H9 (cell line): ENCODE data around the gene SRXN1. TPM values are rescaled to one million over a fixed set of nuclear protein-coding genes. Genes with fewer than 3 reads are reported as not detected.

Source experiments
- DNase-seq: peaks from one replicate; pipeline ENCODE4 v3.0.0-alpha.2; 2017
- H2AFZ ChIP-seq: one replicate; pipeline ENCODE4 v1.6.1; 2013; ENCODE audit warnings: mild to moderate bottlenecking, low read length, control low read depth, moderate library complexity
- H2AK5ac ChIP-seq: 2 replicates; pipeline ENCODE4 v1.6.1; 2013; ENCODE audit warnings: low read length, control low read depth, mixed read lengths; ENCODE audit not compliant: insufficient read length
- H2BK120ac ChIP-seq: one replicate; pipeline ENCODE4 v1.6.1; 2013; ENCODE audit warnings: low read depth, mild to moderate bottlenecking, low read length, control low read depth, inconsistent platforms; ENCODE audit not compliant: poor library complexity, severe bottlenecking
- H2BK12ac ChIP-seq: 2 replicates; pipeline ENCODE4 v1.6.1; 2013; ENCODE audit warnings: low read length, control low read depth, mixed read lengths, low read depth; ENCODE audit not compliant: insufficient read length
- H2BK15ac ChIP-seq: 2 replicates; pipeline ENCODE4 v1.6.1; 2013; ENCODE audit warnings: low read depth, low read length, control low read depth
- H2BK20ac ChIP-seq: one replicate; pipeline ENCODE4 v1.6.1; 2013; ENCODE audit warnings: low read depth, mild to moderate bottlenecking, low read length, control low read depth, inconsistent platforms; ENCODE audit not compliant: poor library complexity, severe bottlenecking
- H2BK5ac ChIP-seq: 2 replicates; pipeline ENCODE4 v1.6.1; 2013; ENCODE audit warnings: low read length, control low read depth, mixed read lengths; ENCODE audit not compliant: insufficient read length
- H3K14ac ChIP-seq: 2 replicates; pipeline ENCODE4 v1.6.1; 2013; ENCODE audit warnings: low read length, control low read depth; ENCODE audit not compliant: insufficient read depth
- H3K18ac ChIP-seq: 2 replicates; pipeline ENCODE4 v1.6.1; 2013; ENCODE audit warnings: low read depth, mild to moderate bottlenecking, mixed read lengths, low read length, control low read depth; ENCODE audit not compliant: insufficient read length
- H3K23ac ChIP-seq: 2 replicates; pipeline ENCODE4 v1.6.1; 2013; ENCODE audit warnings: low read length, control low read depth, mixed read lengths, low read depth; ENCODE audit not compliant: insufficient read length
- H3K23me2 ChIP-seq: 2 replicates; pipeline ENCODE4 v1.6.1; 2013; ENCODE audit warnings: low read depth, mild to moderate bottlenecking, mixed read lengths, low read length, control low read depth; ENCODE audit not compliant: insufficient read length, poor library complexity, severe bottlenecking
- H3K27ac ChIP-seq: 2 replicates; pipeline ENCODE4 v1.5.1; 2013; ENCODE audit warnings: low read length, control low read depth, mixed read lengths, low read depth; ENCODE audit not compliant: insufficient read length
- H3K27me3 ChIP-seq: 2 replicates; pipeline ENCODE4 v1.6.1; 2013; ENCODE audit warnings: low read length, control low read depth, inconsistent platforms; ENCODE audit not compliant: insufficient read depth
- H3K4ac ChIP-seq: 2 replicates; pipeline ENCODE4 v1.6.1; 2013; ENCODE audit warnings: low read depth, mild to moderate bottlenecking, control low read depth, inconsistent platforms, low read length, moderate library complexity
- H3K4me1 ChIP-seq: 2 replicates; pipeline ENCODE4 v1.6.1; 2013; ENCODE audit warnings: low read length, control low read depth, inconsistent platforms; ENCODE audit not compliant: insufficient read depth
- H3K4me2 ChIP-seq: 2 replicates; pipeline ENCODE4 v1.6.1; 2013; ENCODE audit warnings: low read length, control low read depth, mixed read lengths; ENCODE audit not compliant: insufficient read length, insufficient read depth
- H3K56ac ChIP-seq: 2 replicates; pipeline ENCODE4 v1.6.1; 2013; ENCODE audit warnings: low read depth, mild to moderate bottlenecking, mixed read lengths, low read length, control low read depth; ENCODE audit not compliant: insufficient read length
- H3K79me1 ChIP-seq: 2 replicates; pipeline ENCODE4 v1.6.1; 2013; ENCODE audit warnings: low read depth, mild to moderate bottlenecking, moderate library complexity, low read length, control low read depth, inconsistent platforms; ENCODE audit not compliant: insufficient read depth, poor library complexity, severe bottlenecking
- H3K79me2 ChIP-seq: 2 replicates; pipeline ENCODE4 v1.6.1; 2013; ENCODE audit warnings: low read length, control low read depth, inconsistent platforms; ENCODE audit not compliant: insufficient read depth
- H3K9ac ChIP-seq: 2 replicates; pipeline ENCODE4 v1.6.1; 2013; ENCODE audit warnings: low read length, control low read depth, mixed read lengths; ENCODE audit not compliant: insufficient read length; ENCODE audit errors: extremely low read depth
- H3K9me3 ChIP-seq: one replicate; pipeline ENCODE4 v1.6.1; 2013; ENCODE audit warnings: low read depth, low read length, inconsistent platforms; ENCODE audit not compliant: control insufficient read depth
- H3T11ph ChIP-seq: one replicate; pipeline ENCODE4 v1.6.1; 2013; ENCODE audit warnings: mild to moderate bottlenecking, low read length, control low read depth, inconsistent platforms
- H4K20me1 ChIP-seq: one replicate; pipeline ENCODE4 v1.6.1; 2013; ENCODE audit not compliant: control insufficient read depth, insufficient read length, insufficient read depth
- H4K5ac ChIP-seq: 2 replicates; pipeline ENCODE4 v1.6.1; 2013; ENCODE audit warnings: low read depth, mild to moderate bottlenecking, mixed read lengths, low read length, control low read depth; ENCODE audit not compliant: insufficient read length
- H4K8ac ChIP-seq: replicated peaks from 2 replicates; pipeline ENCODE4 v1.6.1; 2013; ENCODE audit warnings: low read length, control low read depth, mixed read lengths, low read depth; ENCODE audit not compliant: insufficient read length
- H4K91ac ChIP-seq: 2 replicates; pipeline ENCODE4 v1.6.1; 2013; ENCODE audit warnings: low read depth, mild to moderate bottlenecking, moderate library complexity, mixed read lengths, low read length, control low read depth; ENCODE audit not compliant: insufficient read length
- H3K27ac Mint-ChIP-seq, 3 experiments: 2 replicates in 2 of 3; 3 replicates in 1 of 3; pipeline ENCODE4 v1.8.0; 2020 to 2021; ENCODE audit warnings: mixed read lengths in 3 of 3, mild to moderate bottlenecking in 1 of 3, moderate library complexity in 1 of 3
- H3K27me3 Mint-ChIP-seq: 2 replicates; pipeline ENCODE4 v1.8.0; 2021; ENCODE audit warnings: low read depth, mild to moderate bottlenecking, moderate library complexity, mixed read lengths
- H3K36me3 Mint-ChIP-seq, 3 experiments: 2 replicates in 2 of 3; 3 replicates in 1 of 3; pipeline ENCODE4 v1.8.0; 2020 to 2021; ENCODE audit warnings: low read depth in 3 of 3, mixed read lengths in 3 of 3; ENCODE audit not compliant: insufficient read depth in 1 of 3
- H3K4me1 Mint-ChIP-seq, 2 experiments: 2 replicates each; pipeline ENCODE4 v1.8.0; 2020; ENCODE audit warnings: mixed read lengths in 2 of 2
- H3K4me3 Mint-ChIP-seq, 2 experiments: 2 replicates in 1 of 2; 3 replicates in 1 of 2; pipeline ENCODE4 v1.8.0; 2020 to 2021; ENCODE audit warnings: mild to moderate bottlenecking in 2 of 2, mixed read lengths in 2 of 2, moderate library complexity in 1 of 2
- H3K9me3 Mint-ChIP-seq, 2 experiments: 2 replicates in 1 of 2; 3 replicates in 1 of 2; pipeline ENCODE4 v1.8.0; 2020; ENCODE audit warnings: mild to moderate bottlenecking in 2 of 2, mixed read lengths in 2 of 2, moderate library complexity in 1 of 2
- CTCF ChIP-seq: fragments of 200-600 bp; sonication (generic); conservative IDR thresholded peaks from 3 replicates; pipeline ENCODE4 v1.8.0; 2021; ENCODE audit warnings: antibody characterized with exemption, mild to moderate bottlenecking
- WGBS: extraction: QIAGEN DNeasy Blood & Tissue Kit; methylation state at CpG from one replicate; pipeline ENCODE4 v1.1.7; 2013; ENCODE audit warnings: missing lambda C conversion rate, low lambda C conversion rate, mixed read lengths; ENCODE audit not compliant: insufficient read length; ENCODE audit errors: extremely low coverage; 5-methylcytosine and 5-hydroxymethylcytosine counted together
- total RNA-seq: library from RNA; stranded (reverse); gene quantifications from 2 replicates; pipeline ENCODE4 v1.2.1, GENCODE V29; 2021

SRXN1 gene
- total RNA-seq, 1 experiment from 2014 or later = 25.7 TPM

DNA sequence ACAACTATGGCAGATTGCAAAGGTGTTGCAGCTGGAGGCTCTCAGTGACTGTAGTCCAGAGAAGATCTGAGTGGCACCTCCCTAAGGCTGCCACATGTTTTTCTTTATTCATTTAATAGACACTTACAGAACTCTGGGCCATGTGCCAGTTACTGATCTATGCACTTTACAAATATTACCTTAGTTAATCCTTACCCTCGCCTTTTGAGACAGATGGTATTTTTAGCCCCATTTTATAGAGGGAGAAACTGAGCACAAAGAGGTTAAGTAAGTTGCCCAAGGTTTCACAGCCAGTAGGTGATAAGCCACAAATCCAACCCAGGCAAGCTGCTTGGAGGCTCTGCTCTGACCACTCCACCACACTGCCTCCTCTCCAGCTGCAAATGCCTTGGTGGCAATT is 29.1 kb upstream of the SRXN1 start:
- Histone ChIP-seq H3K9me3 (no peaks in the 10 kb centered on the region), H4K8ac (no peak overlapping the region)
- H3K9me3 Mint-ChIP-seq = no peaks in the 10 kb centered on the region

More for the DNA sequence above, 29.1 kb upstream of the SRXN1 start:
- no peak overlapping the region for H3K27ac ChIP-seq
- no peaks in the 10 kb centered on the region for H4K20me1 ChIP-seq
- H3K36me3 Mint-ChIP-seq = no peaks in the 10 kb centered on the region
- no peak overlapping the region for H4K91ac ChIP-seq
- H4K5ac ChIP-seq = no peak overlapping the region
- H3K18ac ChIP-seq = no peak overlapping the region
- no peak overlapping the region for H2BK15ac ChIP-seq
- no peak overlapping the region for H3T11ph ChIP-seq
- H3K27ac Mint-ChIP-seq = no peak overlapping the region
- H3K4ac ChIP-seq = no peak overlapping the region
- no peak overlapping the region for H3K56ac ChIP-seq
- no peak overlapping the region for H2BK12ac ChIP-seq
- H3K9ac ChIP-seq = no peak overlapping the region
- no peak for DNase-seq
- peaks cover 30% of the 10 kb centered on the region for H3K27me3 Mint-ChIP-seq
- no CpG with 5 or more reads among the region's 1 CpG for WGBS
- no peaks in the 10 kb centered on the region for H3K79me2 ChIP-seq
- H3K4me3 Mint-ChIP-seq = no peak overlapping the region
- TF ChIP-seq CTCF = no peak
- no peak overlapping the region for H3K14ac ChIP-seq
- H3K4me1 ChIP-seq = no peaks in the 10 kb centered on the region
- H3K4me2 ChIP-seq = no peak overlapping the region
- H3K4me1 Mint-ChIP-seq = peaks cover 0 to 5% of the 10 kb centered on the region in 2 experiments; a peak in 1 of 4 replicates
- H3K23me2 ChIP-seq = no peaks in the 10 kb centered on the region
- H2BK20ac ChIP-seq = no peak overlapping the region
- no peaks in the 10 kb centered on the region for H3K79me1 ChIP-seq
- 0 out of 2 replicates have a peak, but pooled peaks cover 2% of the 10 kb centered on the region for H3K27me3 ChIP-seq
- H2AK5ac ChIP-seq = no peak overlapping the region
- H2BK120ac ChIP-seq = no peak overlapping the region
- no peak overlapping the region for H2AFZ ChIP-seq
- H2BK5ac ChIP-seq = no peak overlapping the region
- no peak overlapping the region for H3K23ac ChIP-seq
